HepG2 (cell line): ENCODE results near the gene CST3. TPM values are rescaled to one million over a fixed set of nuclear protein-coding genes. Genes with fewer than 3 reads are reported as not detected.

Experiments
- ADNP ChIP-seq: sonication (generic); formaldehyde crosslinking; IDR thresholded peaks from 2 replicates; pipeline ENCODE4 v1.4.0; 2020; ENCODE audit warnings: missing genetic modification reagents
- CBX5 ChIP-seq: sonication (generic); formaldehyde crosslinking; IDR thresholded peaks from 2 replicates; pipeline ENCODE4 v1.4.0; 2020; ENCODE audit warnings: missing genetic modification reagents, borderline replicate concordance
- EEA1 ChIP-seq: sonication (generic); formaldehyde crosslinking; IDR thresholded peaks from 2 replicates; pipeline ENCODE4 v1.5.1; 2020; ENCODE audit warnings: mild to moderate bottlenecking, missing genetic modification reagents, borderline replicate concordance
- ERF ChIP-seq: IDR thresholded peaks from 2 replicates; pipeline ENCODE4 v1.6.1; 2018; ENCODE audit warnings: missing biosample characterization, missing genetic modification reagents
- HHEX ChIP-seq: IDR thresholded peaks from 2 replicates; pipeline ENCODE4 v1.6.1; 2016; ENCODE audit warnings: control low read depth
- JUND ChIP-seq: sonication (generic); formaldehyde crosslinking; IDR thresholded peaks from 2 replicates; pipeline ENCODE4 v1.8.0; 2022; ENCODE audit warnings: mild to moderate bottlenecking, missing genetic modification reagents
- MIXL1 ChIP-seq: IDR thresholded peaks from 2 replicates; pipeline ENCODE4 v1.6.1; 2016
- NFKBIZ ChIP-seq: IDR thresholded peaks from 2 replicates; pipeline ENCODE4 v1.6.1; 2018; ENCODE audit warnings: missing genetic modification reagents, missing compliant biosample characterization
- NR2F2 ChIP-seq: IDR thresholded peaks from 2 replicates; pipeline ENCODE4 v1.6.1; 2012; ENCODE audit warnings: low read depth, inconsistent platforms, borderline replicate concordance
- PHF20 ChIP-seq: sonication (generic); formaldehyde crosslinking; IDR thresholded peaks from 2 replicates; pipeline ENCODE4 v1.5.0; 2020; ENCODE audit warnings: mild to moderate bottlenecking, missing genetic modification reagents
- SRF ChIP-seq: IDR thresholded peaks from 2 replicates; pipeline ENCODE4 v1.6.1; 2011; ENCODE audit warnings: mild to moderate bottlenecking, low read depth, low read length, moderate library complexity
- TBX2 ChIP-seq: sonication (generic); formaldehyde crosslinking; IDR thresholded peaks from 2 replicates; pipeline ENCODE4 v1.5.0; 2020; ENCODE audit warnings: missing genetic modification reagents, mild to moderate bottlenecking, borderline replicate concordance
- ZFP82 ChIP-seq: sonication (generic); formaldehyde crosslinking; IDR thresholded peaks from 2 replicates; pipeline ENCODE4 v1.5.1; 2020; ENCODE audit warnings: mild to moderate bottlenecking, missing genetic modification reagents, borderline replicate concordance
- ZNF33A ChIP-seq: sonication (generic); formaldehyde crosslinking; IDR thresholded peaks from 2 replicates; pipeline ENCODE4 v1.5.1; 2020; ENCODE audit warnings: missing genetic modification reagents, mild to moderate bottlenecking, moderate library complexity, borderline replicate concordance
- ZNF556 ChIP-seq: sonication (generic); formaldehyde crosslinking; IDR thresholded peaks from 2 replicates; pipeline ENCODE4 v1.4.0; 2020; ENCODE audit warnings: mild to moderate bottlenecking, missing genetic modification reagents, borderline replicate concordance
- ZNF7 ChIP-seq: IDR thresholded peaks from 2 replicates; pipeline ENCODE4 v1.6.1; 2016; ENCODE audit warnings: missing biosample characterization, missing genetic modification reagents
- ZNF83 ChIP-seq: sonication (generic); formaldehyde crosslinking; IDR thresholded peaks from 2 replicates; pipeline ENCODE4 v1.4.0; 2020; ENCODE audit warnings: missing genetic modification reagents, mild to moderate bottlenecking, borderline replicate concordance
- ZNF850 ChIP-seq: sonication (generic); formaldehyde crosslinking; conservative IDR thresholded peaks from 2 replicates; pipeline ENCODE4 v1.9.0; 2021; ENCODE audit warnings: mild to moderate bottlenecking, missing genetic modification reagents
- ZNF891 ChIP-seq: sonication (generic); formaldehyde crosslinking; IDR thresholded peaks from 2 replicates; pipeline ENCODE4 v1.5.0; 2020; ENCODE audit warnings: mild to moderate bottlenecking, missing genetic modification reagents
- polyA plus RNA-seq, 8 experiments: library from polyadenylated mRNA; depleted of rRNA in 3 of 8; stranded (reverse) in 7 of 8; unstranded in 1 of 8; fragments of >200 nt; fragmentation: Illumina TruSeq in 4 of 8; extraction: Trizol in 4 of 8; gene quantifications; 2 replicates each; pipeline versions ENCODE4 v1.2.1 to v1.2.3, GENCODE V29; 2011 to 2016; ENCODE audit warnings: low read depth in 4 of 8, missing spikeins in 1 of 8, mixed read lengths in 1 of 8; ENCODE audit not compliant: insufficient read depth in 1 of 8
- total RNA-seq, 5 experiments: library from RNA; depleted of rRNA; stranded (reverse); fragments of >200 nt; fragmentation: Illumina TruSeq; extraction: Trizol; gene quantifications; 2 replicates each; pipeline ENCODE4 v1.2.3, GENCODE V29; 2016; ENCODE audit warnings: low read depth in 1 of 5
- TF ChIP-seq, protein P1 (sequence below): sonication (generic); formaldehyde crosslinking; IDR thresholded peaks from 2 replicates; pipeline ENCODE4 v1.5.0; 2020; ENCODE audit warnings: mild to moderate bottlenecking, missing genetic modification reagents
- TF ChIP-seq, protein P2 (sequence below): sonication (generic); formaldehyde crosslinking; IDR thresholded peaks from 2 replicates; pipeline ENCODE4 v1.4.0; 2020; ENCODE audit warnings: mild to moderate bottlenecking, missing genetic modification reagents, borderline replicate concordance

The CST3 gene
- total and polyA plus RNA-seq, 2 of the 13 experiments (the other 11 are each of a cell fraction or from before 2014, with no cell fraction given) = 690 to 1,005 TPM

DNA sequence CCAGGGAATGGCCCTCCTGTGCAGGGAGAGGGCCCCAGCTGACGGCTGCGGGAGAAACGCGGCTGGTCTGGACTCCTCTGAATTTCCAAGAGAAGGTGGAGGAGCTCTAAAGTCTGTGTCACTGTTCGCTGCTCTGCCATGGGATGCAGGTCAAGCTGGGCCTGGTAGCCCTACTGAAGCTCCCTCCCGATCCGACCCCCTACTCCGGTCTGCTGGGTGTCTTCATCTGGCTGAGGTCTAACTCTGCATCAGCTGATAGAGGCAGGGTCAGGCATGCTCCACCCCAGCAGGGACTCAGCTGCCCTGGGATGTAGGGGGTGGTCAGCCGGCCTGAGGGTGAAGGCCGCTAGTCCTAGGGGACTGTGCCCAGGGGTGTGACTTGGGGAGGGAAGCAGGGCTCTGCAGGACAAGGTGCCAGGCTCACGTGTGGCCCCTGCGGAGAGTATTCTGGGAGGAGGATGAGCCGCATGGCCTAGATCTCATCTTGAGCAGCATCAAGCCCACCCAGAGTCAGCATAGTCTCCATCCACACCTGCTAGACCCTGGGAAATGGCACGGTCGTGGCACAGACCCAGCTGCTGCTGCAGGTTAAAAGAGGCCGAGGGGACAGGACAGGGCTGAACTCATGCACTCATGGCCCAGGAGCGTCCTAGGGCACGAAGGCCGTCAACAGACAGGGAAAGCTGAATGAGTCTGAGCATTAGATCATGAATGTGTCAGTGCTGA is 1.4 kb downstream of the CST3 start (continued):
- TF ChIP-seq, protein P1, sequence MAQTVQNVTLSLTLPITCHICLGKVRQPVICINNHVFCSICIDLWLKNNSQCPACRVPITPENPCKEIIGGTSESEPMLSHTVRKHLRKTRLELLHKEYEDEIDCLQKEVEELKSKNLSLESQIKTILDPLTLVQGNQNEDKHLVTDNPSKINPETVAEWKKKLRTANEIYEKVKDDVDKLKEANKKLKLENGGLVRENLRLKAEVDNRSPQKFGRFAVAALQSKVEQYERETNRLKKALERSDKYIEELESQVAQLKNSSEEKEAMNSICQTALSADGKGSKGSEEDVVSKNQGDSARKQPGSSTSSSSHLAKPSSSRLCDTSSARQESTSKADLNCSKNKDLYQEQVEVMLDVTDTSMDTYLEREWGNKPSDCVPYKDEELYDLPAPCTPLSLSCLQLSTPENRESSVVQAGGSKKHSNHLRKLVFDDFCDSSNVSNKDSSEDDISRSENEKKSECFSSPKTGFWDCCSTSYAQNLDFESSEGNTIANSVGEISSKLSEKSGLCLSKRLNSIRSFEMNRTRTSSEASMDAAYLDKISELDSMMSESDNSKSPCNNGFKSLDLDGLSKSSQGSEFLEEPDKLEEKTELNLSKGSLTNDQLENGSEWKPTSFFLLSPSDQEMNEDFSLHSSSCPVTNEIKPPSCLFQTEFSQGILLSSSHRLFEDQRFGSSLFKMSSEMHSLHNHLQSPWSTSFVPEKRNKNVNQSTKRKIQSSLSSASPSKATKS (CRISPR knock-in tag) = no peak
- no peak for TF ChIP-seq MIXL1
- TF ChIP-seq NFKBIZ (CRISPR knock-in tag) = no peak; the same call in 1 of the 2 replicates
- 0 out of 2 replicates have a peak, but pooled peaks have one; percentile 24 for TF ChIP-seq HHEX (CRISPR knock-in tag)
- no peak for TF ChIP-seq ZFP82 (CRISPR knock-in tag)
- TF ChIP-seq, protein P2, sequence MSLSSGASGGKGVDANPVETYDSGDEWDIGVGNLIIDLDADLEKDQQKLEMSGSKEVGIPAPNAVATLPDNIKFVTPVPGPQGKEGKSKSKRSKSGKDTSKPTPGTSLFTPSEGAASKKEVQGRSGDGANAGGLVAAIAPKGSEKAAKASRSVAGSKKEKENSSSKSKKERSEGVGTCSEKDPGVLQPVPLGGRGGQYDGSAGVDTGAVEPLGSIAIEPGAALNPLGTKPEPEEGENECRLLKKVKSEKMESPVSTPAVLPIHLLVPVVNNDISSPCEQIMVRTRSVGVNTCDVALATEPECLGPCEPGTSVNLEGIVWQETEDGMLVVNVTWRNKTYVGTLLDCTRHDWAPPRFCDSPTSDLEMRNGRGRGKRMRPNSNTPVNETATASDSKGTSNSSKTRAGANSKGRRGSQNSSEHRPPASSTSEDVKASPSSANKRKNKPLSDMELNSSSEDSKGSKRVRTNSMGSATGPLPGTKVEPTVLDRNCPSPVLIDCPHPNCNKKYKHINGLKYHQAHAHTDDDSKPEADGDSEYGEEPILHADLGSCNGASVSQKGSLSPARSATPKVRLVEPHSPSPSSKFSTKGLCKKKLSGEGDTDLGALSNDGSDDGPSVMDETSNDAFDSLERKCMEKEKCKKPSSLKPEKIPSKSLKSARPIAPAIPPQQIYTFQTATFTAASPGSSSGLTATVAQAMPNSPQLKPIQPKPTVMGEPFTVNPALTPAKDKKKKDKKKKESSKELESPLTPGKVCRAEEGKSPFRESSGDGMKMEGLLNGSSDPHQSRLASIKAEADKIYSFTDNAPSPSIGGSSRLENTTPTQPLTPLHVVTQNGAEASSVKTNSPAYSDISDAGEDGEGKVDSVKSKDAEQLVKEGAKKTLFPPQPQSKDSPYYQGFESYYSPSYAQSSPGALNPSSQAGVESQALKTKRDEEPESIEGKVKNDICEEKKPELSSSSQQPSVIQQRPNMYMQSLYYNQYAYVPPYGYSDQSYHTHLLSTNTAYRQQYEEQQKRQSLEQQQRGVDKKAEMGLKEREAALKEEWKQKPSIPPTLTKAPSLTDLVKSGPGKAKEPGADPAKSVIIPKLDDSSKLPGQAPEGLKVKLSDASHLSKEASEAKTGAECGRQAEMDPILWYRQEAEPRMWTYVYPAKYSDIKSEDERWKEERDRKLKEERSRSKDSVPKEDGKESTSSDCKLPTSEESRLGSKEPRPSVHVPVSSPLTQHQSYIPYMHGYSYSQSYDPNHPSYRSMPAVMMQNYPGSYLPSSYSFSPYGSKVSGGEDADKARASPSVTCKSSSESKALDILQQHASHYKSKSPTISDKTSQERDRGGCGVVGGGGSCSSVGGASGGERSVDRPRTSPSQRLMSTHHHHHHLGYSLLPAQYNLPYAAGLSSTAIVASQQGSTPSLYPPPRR (CRISPR knock-in tag) = 0 out of 2 replicates have a peak, but pooled peaks have one; percentile 42
- TF ChIP-seq ZNF7 (CRISPR knock-in tag) = no peak
- TF ChIP-seq PHF20 (CRISPR knock-in tag) = no peak
- TF ChIP-seq ZNF891 (CRISPR knock-in tag) = 0 out of 2 replicates have a peak, but pooled peaks have one; percentile 59
- no peak for TF ChIP-seq CBX5 (CRISPR knock-in tag)
- no peak for TF ChIP-seq ADNP
- no peak for TF ChIP-seq JUND (CRISPR knock-in tag)
- TF ChIP-seq EEA1 (CRISPR knock-in tag) = 0 out of 2 replicates have a peak, but pooled peaks have one; percentile 49
- no peak for TF ChIP-seq ERF (CRISPR knock-in tag)
- no peak for TF ChIP-seq TBX2
- TF ChIP-seq NR2F2 = no peak
- TF ChIP-seq ZNF556 (CRISPR knock-in tag) = no peak
- no peak for TF ChIP-seq ZNF33A
- TF ChIP-seq ZNF850 (CRISPR knock-in tag) = peak; percentile 83; the same call in 1 of the 2 replicates
- TF ChIP-seq ZNF83 (CRISPR knock-in tag) = peak; percentile 95
- no peak for TF ChIP-seq SRF
